Skeletal muscle tissue (tissue), 4 donors: ENCODE data around the gene CLUH. TPM values are rescaled to one million over a fixed set of nuclear protein-coding genes. Genes with fewer than 3 reads are reported as not detected.

Experiments used
- H3K27ac ChIP-seq: one replicate; pipeline ENCODE4 v1.7.0; 2013; ENCODE audit warnings: mild to moderate bottlenecking, low read depth, low read length, inconsistent platforms
- H3K27me3 ChIP-seq, 3 donors: one replicate each; pipeline ENCODE4 v1.7.0; 2013; ENCODE audit warnings: low read length in 3 of 3; ENCODE audit not compliant: control insufficient read depth in 3 of 3, insufficient read depth in 3 of 3
- H3K36me3 ChIP-seq, 3 donors: one replicate each; pipeline ENCODE4 v1.7.0; 2013; ENCODE audit warnings: low read length in 3 of 3; ENCODE audit not compliant: control insufficient read depth in 3 of 3, insufficient read depth in 3 of 3
- H3K4me1 ChIP-seq, 3 donors: one replicate each; pipeline ENCODE4 v1.7.0; 2013; ENCODE audit warnings: low read length in 3 of 3, mild to moderate bottlenecking in 3 of 3; ENCODE audit not compliant: control insufficient read depth in 3 of 3, insufficient read depth in 3 of 3
- H3K4me3 ChIP-seq, 3 donors: one replicate each; pipeline ENCODE4 v1.7.0; 2013; ENCODE audit warnings: low read length in 3 of 3
- H3K9ac ChIP-seq, 3 donors: one replicate each; pipeline ENCODE4 v1.7.0; 2013; ENCODE audit warnings: low read length in 3 of 3, mild to moderate bottlenecking in 3 of 3, moderate library complexity in 2 of 3, low read depth in 1 of 3
- H3K9me3 ChIP-seq, 3 donors: one replicate each; pipeline ENCODE4 v1.7.0; 2013; ENCODE audit warnings: low read length in 3 of 3; ENCODE audit not compliant: control insufficient read depth in 3 of 3
- total RNA-seq: library from RNA; depleted of rRNA; stranded (reverse); fragments of >200 nt; gene quantifications from one replicate; pipeline ENCODE4 v1.2.3, GENCODE V29; 2014
- donor health status: Osteomylitis.

CLUH gene
- total RNA-seq, 1 donor from 2014 or later = 33.9 TPM

GRCh38 chr17:2689411-2690164 is 22.0 kb downstream of the CLUH start:
- no peak overlapping the region for H3K9ac ChIP-seq
- no peak overlapping the region for H3K27ac ChIP-seq
- H3K9me3 ChIP-seq = no peaks in the 10 kb centered on the region
- no peaks in the 10 kb centered on the region for H3K27me3 ChIP-seq
- peaks cover 13 to 38% (median 21%) of the 10 kb centered on the region in 3 donors for H3K36me3 ChIP-seq
- peaks cover 34 to 37% (median 37%) of the 10 kb centered on the region in 3 donors for H3K4me1 ChIP-seq
- no peak overlapping the region for H3K4me3 ChIP-seq

DNA sequence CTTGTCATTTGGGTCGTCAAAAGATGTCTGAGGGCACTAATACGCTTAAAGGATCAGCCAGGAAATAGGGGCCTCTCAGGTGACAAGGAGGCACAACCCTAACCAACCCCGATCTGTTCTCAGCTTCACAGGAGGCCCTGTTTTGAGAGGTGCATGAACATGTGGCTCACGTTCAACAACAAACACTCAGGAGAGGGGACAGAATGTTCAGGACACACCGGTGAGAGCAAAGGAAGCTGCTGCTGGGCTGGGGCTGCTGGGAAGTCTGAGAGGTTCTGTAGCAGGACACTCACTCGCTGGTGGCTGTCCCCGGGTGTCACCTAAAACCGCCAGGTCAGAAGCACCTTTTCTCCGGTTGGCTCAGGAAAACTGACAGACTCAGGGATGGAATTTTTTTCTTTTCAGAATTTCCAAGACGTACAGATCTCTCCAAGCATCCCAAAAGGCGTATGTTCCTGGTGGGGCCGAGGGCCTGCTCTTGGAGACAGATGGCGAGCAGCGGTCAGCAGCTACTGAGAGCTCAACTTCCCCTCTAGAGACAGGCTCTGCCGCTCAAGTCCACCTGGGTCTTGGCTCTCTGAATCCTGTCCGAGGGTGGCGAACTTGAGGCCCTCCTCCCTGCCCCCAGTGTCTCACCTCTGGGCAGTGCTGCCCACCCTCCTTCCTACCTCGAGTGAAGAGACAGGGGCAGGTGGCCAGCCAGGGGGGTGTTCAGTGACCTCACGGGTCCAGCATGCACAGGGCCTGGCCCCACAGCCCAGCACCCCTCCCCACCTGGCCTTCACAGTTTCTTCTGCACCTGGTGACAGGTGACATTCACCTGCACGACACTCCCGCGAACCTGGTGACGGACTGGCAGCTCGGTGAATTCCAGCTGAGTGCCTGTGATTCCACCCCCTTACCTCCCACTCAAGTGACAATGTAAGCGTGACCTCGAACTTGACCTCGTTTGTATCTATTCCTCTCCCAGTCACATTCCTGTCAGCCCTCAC is 22.9 kb downstream of the CLUH start:
- peaks cover 34 to 44% (median 37%) of the 10 kb centered on the region in 3 donors for H3K4me1 ChIP-seq
- H3K27ac ChIP-seq = no peak overlapping the region
- no peak overlapping the region for H3K4me3 ChIP-seq
- H3K9ac ChIP-seq = peak overlapping the region in 2 of 3 donors; percentile 45 to 47
- H3K27me3 ChIP-seq = no peaks in the 10 kb centered on the region
- H3K9me3 ChIP-seq = no peaks in the 10 kb centered on the region
- H3K36me3 ChIP-seq = peaks cover 11 to 35% (median 23%) of the 10 kb centered on the region in 3 donors

DNA sequence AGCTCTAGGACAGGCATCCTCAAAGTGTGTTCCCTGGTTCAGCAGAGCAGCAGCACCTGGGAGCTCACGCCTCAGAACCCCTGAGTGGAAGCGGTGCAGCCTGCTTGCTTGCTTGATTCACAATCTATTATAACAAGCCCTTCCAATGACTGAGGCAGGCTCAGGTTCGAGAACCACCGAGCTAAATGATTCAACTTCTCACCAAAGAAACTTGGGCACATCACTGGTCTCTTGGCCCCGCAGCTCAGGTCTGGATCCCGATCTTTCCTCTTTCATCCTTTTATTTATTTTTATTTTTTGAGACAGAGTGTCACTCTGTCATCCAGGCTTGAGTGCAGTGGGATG is 24.5 kb downstream of the CLUH start:
- H3K27me3 ChIP-seq = no peaks in the 10 kb centered on the region
- peak overlapping the region in 2 of 3 donors; percentile 7 to 29 for H3K4me3 ChIP-seq
- H3K36me3 ChIP-seq = peaks cover 19 to 24% (median 24%) of the 10 kb centered on the region in 3 donors
- peak overlapping the region in 1 of 3 donors; percentile 14 for H3K9ac ChIP-seq
- H3K4me1 ChIP-seq = peaks cover 34 to 44% (median 37%) of the 10 kb centered on the region in 3 donors
- H3K9me3 ChIP-seq = no peaks in the 10 kb centered on the region
- H3K27ac ChIP-seq = peak overlapping the region; percentile 30

DNA sequence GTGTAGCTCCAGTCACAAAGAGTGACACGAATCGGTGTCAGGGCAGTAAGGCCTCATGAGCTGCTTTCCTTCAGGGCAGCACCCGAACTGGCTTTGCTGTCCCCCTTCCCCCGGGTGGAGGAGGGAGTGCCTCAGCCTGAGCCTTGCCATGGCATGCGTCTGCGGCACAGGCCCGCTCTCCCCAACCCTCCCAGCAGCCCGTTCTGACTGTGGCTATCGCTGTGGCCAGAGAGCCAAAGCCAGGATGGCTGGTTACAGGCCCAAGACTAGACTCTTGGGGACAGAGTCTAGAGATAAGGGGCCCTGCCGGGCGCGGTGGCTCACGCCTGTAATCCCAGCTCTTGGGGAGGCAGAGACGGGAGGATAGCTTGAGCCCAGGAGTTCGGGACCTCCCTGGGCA is 25.9 kb downstream of the CLUH start:
- H3K9me3 ChIP-seq = no peaks in the 10 kb centered on the region
- peak overlapping the region in 1 of 3 donors; percentile 62 for H3K9ac ChIP-seq
- peaks cover 25 to 34% (median 32%) of the 10 kb centered on the region in 3 donors for H3K36me3 ChIP-seq
- peaks cover 34 to 44% (median 37%) of the 10 kb centered on the region in 3 donors for H3K4me1 ChIP-seq
- no peak overlapping the region for H3K4me3 ChIP-seq
- H3K27ac ChIP-seq = peak overlapping the region; percentile 25
- no peaks in the 10 kb centered on the region for H3K27me3 ChIP-seq

DNA sequence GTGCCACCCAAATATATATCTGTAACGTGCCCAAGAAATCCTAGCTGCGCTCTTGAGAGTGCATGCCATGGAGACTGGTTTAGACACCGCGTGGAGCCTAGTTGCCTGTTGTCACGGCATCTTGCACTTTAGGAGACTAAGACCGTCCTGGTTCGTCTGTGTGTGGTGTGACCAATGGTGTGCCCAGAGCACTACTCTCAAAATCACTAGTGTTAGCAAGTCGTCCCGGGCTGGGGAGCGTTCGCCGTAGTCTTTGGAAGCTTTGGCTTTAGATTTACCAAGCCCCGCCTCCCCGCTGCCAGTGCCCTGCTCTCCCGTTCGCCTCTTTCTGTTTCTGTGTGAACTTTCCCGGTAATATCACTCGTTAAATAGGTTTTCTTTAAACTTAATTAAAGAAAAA is 27.0 kb downstream of the CLUH start:
- H3K9ac ChIP-seq = no peak overlapping the region
- no peaks in the 10 kb centered on the region for H3K9me3 ChIP-seq
- H3K36me3 ChIP-seq = peaks cover 26 to 43% (median 43%) of the 10 kb centered on the region in 3 donors
- H3K4me1 ChIP-seq = peaks cover 34 to 44% (median 37%) of the 10 kb centered on the region in 3 donors
- H3K27me3 ChIP-seq = no peaks in the 10 kb centered on the region
- H3K4me3 ChIP-seq = no peak overlapping the region
- H3K27ac ChIP-seq = no peak overlapping the region

- H3K4me1 ChIP-seq = peaks cover 30 to 37% (median 30%) of the 10 kb centered on the region in 3 donors
- no peak overlapping the region for H3K4me3 ChIP-seq
- no peaks in the 10 kb centered on the region for H3K9me3 ChIP-seq
- H3K27ac ChIP-seq = no peak overlapping the region
- no peaks in the 10 kb centered on the region for H3K27me3 ChIP-seq
- H3K9ac ChIP-seq = no peak overlapping the region
- peaks cover 27 to 50% (median 44%) of the 10 kb centered on the region in 3 donors for H3K36me3 ChIP-seq
Measured at GRCh38 chr17:2683912-2684311, 27.7 kb downstream of the CLUH start.

DNA sequence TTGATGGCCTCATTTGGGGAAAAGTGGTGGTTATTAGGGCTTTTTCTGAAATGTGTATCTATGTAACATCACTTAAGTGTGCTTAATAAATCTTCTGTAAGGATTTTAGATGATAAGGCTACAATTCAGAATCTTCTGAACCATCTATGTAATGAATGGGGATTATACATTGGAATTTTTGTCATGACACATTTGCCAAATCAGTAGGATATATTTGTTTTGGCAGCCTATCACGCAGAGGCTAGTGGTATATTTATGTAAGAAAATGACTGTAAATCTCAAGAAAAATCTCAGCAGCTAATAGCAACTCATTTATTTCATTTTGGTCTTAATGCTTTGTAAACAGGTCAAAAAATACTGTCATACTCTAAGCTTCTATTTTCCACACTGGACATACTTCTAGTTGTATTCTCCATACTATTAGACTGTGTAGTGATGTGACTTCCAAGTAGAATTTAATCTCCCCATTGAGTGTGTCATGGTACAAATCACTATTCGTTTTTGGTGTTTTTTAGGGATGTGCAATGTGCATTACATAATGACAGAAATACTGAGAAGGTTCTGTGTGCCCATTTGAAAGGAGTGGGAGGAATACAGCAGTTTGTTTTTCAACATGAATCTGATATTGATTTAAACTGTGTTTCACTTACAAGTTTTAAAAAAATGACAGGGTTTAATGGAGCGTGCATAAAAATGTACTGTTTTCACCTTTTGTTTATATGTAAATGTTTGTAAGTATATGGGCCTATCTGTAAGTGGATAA is 29.2 kb downstream of the CLUH start:
- Histone ChIP-seq H3K27ac (no peak overlapping the region), H3K4me3 (no peak overlapping the region), H3K27me3 (no peaks in the 10 kb centered on the region), H3K4me1 (peaks cover 17 to 23% (median 18%) of the 10 kb centered on the region in 3 donors), H3K9ac (no peak overlapping the region), H3K9me3 (no peaks in the 10 kb centered on the region), H3K36me3 (peaks cover 27 to 55% (median 48%) of the 10 kb centered on the region in 3 donors)

GRCh38 chr17:2681650-2682049 is 29.9 kb downstream of the CLUH start:
- Histone ChIP-seq H3K27ac (no peak overlapping the region), H3K4me3 (no peak overlapping the region), H3K36me3 (peaks cover 27 to 55% (median 48%) of the 10 kb centered on the region in 3 donors), H3K9ac (no peak overlapping the region), H3K9me3 (no peaks in the 10 kb centered on the region), H3K27me3 (no peaks in the 10 kb centered on the region), H3K4me1 (peaks cover 11 to 16% (median 12%) of the 10 kb centered on the region in 3 donors)

- peaks cover 4 to 11% (median 5%) of the 10 kb centered on the region in 3 donors for H3K4me1 ChIP-seq
- H3K4me3 ChIP-seq = no peak overlapping the region
- no peak overlapping the region for H3K27ac ChIP-seq
- H3K36me3 ChIP-seq = peaks cover 27 to 55% (median 48%) of the 10 kb centered on the region in 3 donors
- no peak overlapping the region for H3K9ac ChIP-seq
- no peaks in the 10 kb centered on the region for H3K9me3 ChIP-seq
- no peaks in the 10 kb centered on the region for H3K27me3 ChIP-seq
Measured at GRCh38 chr17:2680961-2681360, 30.6 kb downstream of the CLUH start.
